ENCODE data around the gene WDR81.

The WDR81 gene

GRCh38 chr17:1713160-1713877, 11.2 kb upstream of the WDR81 start:
- Histone ChIP-seq H3K4me1 (peaks cover 40% of the 10 kb centered on the region), H3K9me3 (no peaks in the 10 kb centered on the region), H3K27me3 (peaks cover 74% of the 10 kb centered on the region), H3K9ac (no peak overlapping the region), H4K20me1 (peaks cover 49% of the 10 kb centered on the region), H3K27ac (no peak overlapping the region), H3K4me3 (no peak overlapping the region), H3K36me3 (no peaks in the 10 kb centered on the region), H3K4me2 (no peak overlapping the region)
- no peak for TF ChIP-seq Cebpa-rat (IDR thresholded peaks at IDR 0.05)

DNA sequence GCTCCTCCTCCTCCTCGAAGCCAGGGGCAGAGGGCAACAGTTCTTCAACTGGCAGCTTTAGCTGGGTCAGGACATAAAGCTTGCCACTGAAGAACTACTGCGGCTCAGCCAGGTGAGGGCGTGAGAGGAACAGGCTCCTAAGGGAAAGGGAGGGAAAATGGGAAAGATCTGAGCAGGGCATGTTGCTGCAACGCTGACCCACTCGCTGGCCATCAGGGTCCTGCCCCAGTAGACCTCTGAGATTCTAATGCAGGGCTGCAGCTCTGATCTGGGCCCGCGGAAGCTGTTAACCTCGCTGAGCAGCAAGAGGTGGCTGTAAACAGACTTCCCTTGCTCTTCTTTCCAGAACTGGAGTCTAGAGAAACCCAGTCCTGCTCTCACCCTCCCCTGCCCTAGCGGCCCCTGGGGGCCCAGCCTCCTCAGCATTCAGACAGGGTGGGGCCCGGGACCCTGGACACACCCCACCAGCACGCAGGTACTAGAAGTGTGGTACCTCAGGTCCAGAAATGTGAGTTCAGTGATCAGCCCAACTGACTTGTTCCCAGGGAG, 10.6 kb upstream of the WDR81 start:
- H3K9me3 ChIP-seq, result no peaks in the 10 kb centered on the region
- no peak overlapping the region for H3K9ac ChIP-seq
- no peaks in the 10 kb centered on the region for H3K36me3 ChIP-seq
- H3K4me1 ChIP-seq, result peaks cover 44% of the 10 kb centered on the region
- peaks cover 49% of the 10 kb centered on the region for H4K20me1 ChIP-seq
- peak overlapping the region; percentile 82 for H3K4me2 ChIP-seq
- H3K27me3 ChIP-seq, result peaks cover 67% of the 10 kb centered on the region
- H3K4me3 ChIP-seq, result no peak overlapping the region
- TF ChIP-seq Cebpa-rat (IDR thresholded peaks at IDR 0.05), result no peak
- H3K27ac ChIP-seq, result no peak overlapping the region

- Histone ChIP-seq H3K27me3 (peaks cover 62% of the 10 kb centered on the region), H3K4me1 (peaks cover 44% of the 10 kb centered on the region), H3K9ac (no peak overlapping the region), H3K27ac (no peak overlapping the region), H3K9me3 (no peaks in the 10 kb centered on the region), H3K4me3 (no peak overlapping the region; the same call in 1 of the 2 replicates), H3K4me2 (peak overlapping the region; percentile 82), H3K36me3 (no peaks in the 10 kb centered on the region), H4K20me1 (peaks cover 49% of the 10 kb centered on the region)
- TF ChIP-seq Cebpa-rat (IDR thresholded peaks at IDR 0.05), result no peak
These were observed 10.0 kb upstream of the WDR81 start for GRCh38 chr17:1714427-1714979.

GRCh38 chr17:1714980-1715802, 9.3 kb upstream of the WDR81 start:
- H3K4me3 ChIP-seq, result peak overlapping the region; percentile 72
- no peak for TF ChIP-seq Cebpa-rat (IDR thresholded peaks at IDR 0.05)

GRCh38 chr17:1715803-1716075, 8.8 kb upstream of the WDR81 start:
- 0 out of 2 replicates have a peak overlapping the region, but pooled peaks have one; percentile 33 for H3K9ac ChIP-seq
- H3K9me3 ChIP-seq, result no peaks in the 10 kb centered on the region
- peak overlapping the region; percentile 72 for H3K4me3 ChIP-seq
- TF ChIP-seq Cebpa-rat (IDR thresholded peaks at IDR 0.05), result no peak
- H3K36me3 ChIP-seq, result no peaks in the 10 kb centered on the region
- H3K27ac ChIP-seq, result no peak overlapping the region
- peaks cover 41% of the 10 kb centered on the region for H4K20me1 ChIP-seq
- peaks cover 41% of the 10 kb centered on the region for H3K4me1 ChIP-seq
- peak overlapping the region; percentile 82 for H3K4me2 ChIP-seq
- H3K27me3 ChIP-seq, result peaks cover 50% of the 10 kb centered on the region

More at GRCh38 chr17:1714980-1715802, 9.3 kb upstream of the WDR81 start:
- Histone ChIP-seq H3K4me1 (peaks cover 40% of the 10 kb centered on the region), H3K4me2 (peak overlapping the region; percentile 82), H3K36me3 (no peaks in the 10 kb centered on the region), H3K27me3 (peaks cover 55% of the 10 kb centered on the region), H3K27ac (no peak overlapping the region), H3K9ac (0 out of 2 replicates have a peak overlapping the region, but pooled peaks have one; percentile 33), H3K9me3 (no peaks in the 10 kb centered on the region), H4K20me1 (peaks cover 46% of the 10 kb centered on the region)

DNA sequence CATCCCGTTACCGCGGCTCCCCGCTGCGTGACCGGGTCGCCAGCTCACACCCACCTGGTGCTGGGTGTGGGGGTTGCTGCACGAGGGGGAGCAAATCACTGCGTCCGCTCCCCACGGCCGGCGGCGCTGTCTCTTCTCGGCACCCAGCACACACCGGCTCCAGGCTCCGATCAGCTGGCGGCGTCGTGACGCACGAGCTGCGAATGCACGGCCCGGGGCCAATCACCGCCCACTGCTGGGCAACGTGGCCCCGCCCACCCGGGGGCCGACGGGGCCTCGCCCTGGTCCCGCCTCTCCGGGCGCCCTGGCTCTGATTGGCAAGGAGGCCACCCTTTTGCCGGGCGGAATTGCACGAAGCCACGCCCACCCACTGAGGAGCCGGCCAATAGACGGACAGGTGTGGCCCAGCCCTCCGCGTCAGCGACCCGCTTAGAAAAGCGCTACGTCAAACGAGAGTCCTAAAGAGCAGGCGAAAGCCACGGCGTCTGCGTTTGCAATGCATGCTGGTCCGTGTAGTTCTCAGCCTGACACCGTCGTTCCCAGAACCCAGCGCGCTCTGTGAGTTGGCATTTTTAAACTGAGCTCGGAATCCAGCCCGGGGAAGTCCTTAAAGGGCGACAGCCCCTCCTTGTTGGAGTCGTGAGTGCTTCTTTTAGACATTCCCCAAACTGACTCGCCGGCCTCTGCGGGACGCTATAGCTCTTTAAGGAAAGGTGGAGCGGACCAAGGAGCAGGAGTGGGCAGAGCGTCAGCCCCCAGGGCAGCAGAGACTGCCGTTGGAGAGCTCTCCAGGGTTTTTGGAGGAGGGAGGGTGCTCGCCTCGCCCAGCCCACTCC, 8.2 kb upstream of the WDR81 start:
- H3K36me3 ChIP-seq, result no peaks in the 10 kb centered on the region

DNA sequence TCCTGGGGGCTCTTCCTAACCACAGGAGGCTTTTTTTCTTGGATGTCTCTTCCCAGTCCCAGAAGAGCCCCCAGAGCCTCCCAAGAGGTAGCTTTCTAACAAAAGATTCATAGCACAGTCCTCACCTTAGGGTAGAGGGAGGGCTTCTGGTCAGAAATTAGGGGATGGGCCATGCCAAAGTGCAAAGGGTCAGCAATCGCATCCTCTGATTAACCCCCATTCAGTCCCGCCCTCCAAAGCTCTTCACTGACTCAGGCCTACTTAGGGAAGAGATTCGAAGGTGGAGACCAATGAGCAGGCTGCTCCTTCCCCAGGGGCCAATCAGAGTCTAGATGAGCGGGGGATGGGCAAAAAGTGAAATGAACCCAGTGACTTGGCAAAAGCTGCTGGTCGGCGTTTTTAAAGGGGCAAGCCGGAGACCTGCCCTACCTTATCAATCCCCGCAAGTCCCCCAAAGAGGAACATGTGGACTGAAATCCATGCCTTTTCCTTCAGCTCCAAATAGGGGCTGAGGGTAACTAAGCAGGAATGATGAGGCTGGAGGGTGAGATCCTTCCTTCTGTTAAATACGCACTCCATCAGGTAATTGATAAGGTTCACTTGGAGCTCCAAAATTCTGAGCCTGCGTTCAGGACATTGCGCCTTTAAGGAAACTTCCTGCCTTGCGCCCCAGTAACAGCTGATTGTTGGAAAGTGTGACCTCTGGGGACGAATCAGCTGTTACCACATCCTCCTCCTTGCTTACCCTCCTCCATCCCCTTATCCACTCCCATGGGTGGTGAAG, 7.4 kb upstream of the WDR81 start:
- peaks cover 55% of the 10 kb centered on the region for H3K4me1 ChIP-seq
- TF ChIP-seq Cebpa-rat (IDR thresholded peaks at IDR 0.05), result no peak
- H3K9ac ChIP-seq, result peak overlapping the region; percentile 87
- no peaks in the 10 kb centered on the region for H3K36me3 ChIP-seq
- peaks cover 30% of the 10 kb centered on the region for H4K20me1 ChIP-seq
- peak overlapping the region; percentile 95 for H3K4me2 ChIP-seq
- H3K27me3 ChIP-seq, result peaks cover 36% of the 10 kb centered on the region
- H3K4me3 ChIP-seq, result peak overlapping the region; percentile 71
- H3K27ac ChIP-seq, result peak overlapping the region; percentile 93
- H3K9me3 ChIP-seq, result no peaks in the 10 kb centered on the region

More for the DNA sequence above, 8.2 kb upstream of the WDR81 start:
- Histone ChIP-seq H3K4me3 (peak overlapping the region; percentile 72), H3K27ac (peak overlapping the region; percentile 93), H3K4me2 (peak overlapping the region; percentile 95), H3K4me1 (peaks cover 47% of the 10 kb centered on the region), H3K9ac (peak overlapping the region; percentile 87), H4K20me1 (peaks cover 35% of the 10 kb centered on the region), H3K27me3 (peaks cover 44% of the 10 kb centered on the region), H3K9me3 (no peaks in the 10 kb centered on the region)
- no peak for TF ChIP-seq Cebpa-rat (IDR thresholded peaks at IDR 0.05)

- Histone ChIP-seq H3K4me2 (peak overlapping the region; percentile 95), H4K20me1 (peaks cover 15% of the 10 kb centered on the region), H3K4me3 (no peak overlapping the region), H3K9ac (no peak overlapping the region; the same call in 1 of the 2 replicates), H3K27ac (peak overlapping the region; percentile 93), H3K27me3 (peaks cover 21% of the 10 kb centered on the region), H3K36me3 (no peaks in the 10 kb centered on the region), H3K4me1 (peaks cover 69% of the 10 kb centered on the region), H3K9me3 (no peaks in the 10 kb centered on the region)
- no peak for TF ChIP-seq Cebpa-rat (IDR thresholded peaks at IDR 0.05)
These were observed 5.9 kb upstream of the WDR81 start for GRCh38 chr17:1718362-1719165.

Data from BLaER1 (cell line).